D721Med (cell line): ENCODE data around the gene STOM.

Source experiments
- DNase-seq: peaks from one replicate; pipeline ENCODE4 v3.0.0; 2011; ENCODE audit warnings: low spot score; ENCODE audit not compliant: insufficient read length
- FAIRE-seq: peaks from 2 replicates; lab custom pipeline; 2011; peaks lifted over from hg19 to GRCh38; lab: Jason Lieb, UNC
- TF ChIP-seq, protein P1 (sequence below): IDR thresholded peaks from 2 replicates; pipeline ENCODE4 v1.5.1; 2012; ENCODE audit warnings: mild to moderate bottlenecking, control low read depth; ENCODE audit not compliant: insufficient read depth; ENCODE audit errors: missing control alignments

Gene STOM, protein sequence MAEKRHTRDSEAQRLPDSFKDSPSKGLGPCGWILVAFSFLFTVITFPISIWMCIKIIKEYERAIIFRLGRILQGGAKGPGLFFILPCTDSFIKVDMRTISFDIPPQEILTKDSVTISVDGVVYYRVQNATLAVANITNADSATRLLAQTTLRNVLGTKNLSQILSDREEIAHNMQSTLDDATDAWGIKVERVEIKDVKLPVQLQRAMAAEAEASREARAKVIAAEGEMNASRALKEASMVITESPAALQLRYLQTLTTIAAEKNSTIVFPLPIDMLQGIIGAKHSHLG

DNA sequence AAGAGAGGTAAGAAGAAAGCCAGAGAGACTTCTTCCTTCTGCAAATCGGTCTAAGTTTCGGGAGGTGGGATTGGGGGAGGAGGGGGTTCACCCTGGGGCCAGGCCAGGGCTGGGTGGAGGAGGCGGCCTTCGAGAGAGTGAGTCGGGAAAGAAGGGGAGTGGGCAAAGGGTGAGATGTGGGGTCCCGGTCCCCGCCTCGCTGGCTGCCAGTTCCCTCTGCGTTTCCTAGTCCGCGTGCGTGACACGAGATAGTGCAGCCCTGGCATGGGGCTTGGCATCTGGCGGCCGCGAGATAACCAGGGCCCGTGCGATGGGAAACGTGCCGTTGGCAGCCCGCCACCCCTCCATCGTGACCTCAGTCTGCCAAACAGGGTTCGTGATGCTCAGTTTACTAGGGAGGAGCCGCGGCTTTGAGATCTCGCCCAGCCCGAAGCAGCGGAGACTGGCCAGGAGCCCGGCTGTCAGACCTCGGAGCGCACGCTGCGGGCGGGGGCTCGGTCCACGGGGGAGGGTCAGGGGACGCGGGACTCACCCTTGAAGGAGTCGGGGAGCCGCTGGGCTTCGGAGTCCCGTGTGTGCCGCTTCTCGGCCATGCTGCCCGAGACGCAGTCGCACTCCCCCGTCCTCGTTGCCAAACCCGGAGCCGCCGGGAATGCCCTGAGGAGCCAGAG lies at the start of gene STOM:
STOM (minus strand) TSS at position 656 of the 671 bp plus-strand sequence; CDS start at position 593, 63 bp downstream.
- TF ChIP-seq, protein P1, sequence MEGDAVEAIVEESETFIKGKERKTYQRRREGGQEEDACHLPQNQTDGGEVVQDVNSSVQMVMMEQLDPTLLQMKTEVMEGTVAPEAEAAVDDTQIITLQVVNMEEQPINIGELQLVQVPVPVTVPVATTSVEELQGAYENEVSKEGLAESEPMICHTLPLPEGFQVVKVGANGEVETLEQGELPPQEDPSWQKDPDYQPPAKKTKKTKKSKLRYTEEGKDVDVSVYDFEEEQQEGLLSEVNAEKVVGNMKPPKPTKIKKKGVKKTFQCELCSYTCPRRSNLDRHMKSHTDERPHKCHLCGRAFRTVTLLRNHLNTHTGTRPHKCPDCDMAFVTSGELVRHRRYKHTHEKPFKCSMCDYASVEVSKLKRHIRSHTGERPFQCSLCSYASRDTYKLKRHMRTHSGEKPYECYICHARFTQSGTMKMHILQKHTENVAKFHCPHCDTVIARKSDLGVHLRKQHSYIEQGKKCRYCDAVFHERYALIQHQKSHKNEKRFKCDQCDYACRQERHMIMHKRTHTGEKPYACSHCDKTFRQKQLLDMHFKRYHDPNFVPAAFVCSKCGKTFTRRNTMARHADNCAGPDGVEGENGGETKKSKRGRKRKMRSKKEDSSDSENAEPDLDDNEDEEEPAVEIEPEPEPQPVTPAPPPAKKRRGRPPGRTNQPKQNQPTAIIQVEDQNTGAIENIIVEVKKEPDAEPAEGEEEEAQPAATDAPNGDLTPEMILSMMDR: no peak
- DNase-seq (no peak), FAIRE-seq (no peak)

DNA sequence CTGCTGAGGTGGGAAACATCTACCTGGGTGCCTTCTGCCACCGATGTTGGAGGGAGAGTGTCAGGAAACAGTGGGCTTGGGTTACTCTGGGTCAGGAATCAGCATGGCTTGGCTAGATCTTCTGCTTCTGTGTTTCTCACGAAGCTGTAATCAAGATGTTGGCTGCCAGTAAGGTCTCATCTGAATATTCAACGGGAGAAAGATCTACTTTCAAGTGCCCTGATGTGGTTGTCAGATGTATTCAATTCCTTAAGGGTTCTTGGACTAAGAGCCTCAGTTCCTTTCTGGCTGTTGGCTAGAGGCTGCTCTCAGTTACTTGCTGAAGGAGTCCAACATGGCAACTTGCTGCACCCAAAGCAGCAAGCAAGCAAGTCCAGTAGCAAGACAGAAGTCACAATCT lies 41.9 kb upstream of the STOM start:
- DNase-seq: no peak
- TF ChIP-seq, protein P1: no peak
- FAIRE-seq: no peak

DNA sequence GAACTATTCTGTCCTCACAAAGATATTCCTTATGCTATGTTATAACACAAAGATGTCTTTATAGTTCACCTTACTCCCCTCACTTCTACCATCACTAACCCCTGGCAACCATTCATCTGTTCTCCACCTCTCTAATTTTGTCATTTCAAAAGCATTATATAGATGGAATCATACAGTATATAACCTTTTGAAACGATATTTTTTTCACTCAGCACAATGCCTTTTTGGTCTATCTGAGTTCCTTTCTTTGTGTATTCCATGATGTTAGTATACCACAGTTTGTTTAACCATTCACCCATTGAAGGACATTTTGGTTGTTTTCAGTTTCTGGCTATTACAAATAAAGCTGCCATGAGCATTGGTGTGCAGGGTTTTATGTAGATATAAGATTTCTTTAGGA lies 35.8 kb upstream of the STOM start:
- TF ChIP-seq, protein P1: no peak
- FAIRE-seq: no peak
- no peak for DNase-seq

DNA sequence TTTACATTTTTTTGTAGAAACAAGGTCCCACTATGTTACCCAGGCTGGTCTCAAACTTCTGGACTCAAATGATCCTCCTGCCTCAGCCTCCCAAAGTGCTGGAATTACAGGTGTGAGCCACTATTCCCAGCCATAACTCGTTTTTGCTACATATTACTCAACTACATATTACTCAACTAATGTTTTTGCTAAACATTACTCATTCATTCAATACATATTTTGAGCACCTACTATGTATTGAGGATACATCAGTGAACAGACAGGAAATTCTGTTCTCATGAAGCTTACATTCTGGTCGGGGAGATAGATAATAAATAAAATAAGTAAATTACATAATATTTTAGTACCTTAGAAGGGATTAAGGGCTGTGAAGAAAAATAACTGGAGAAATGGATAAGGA lies 34.9 kb upstream of the STOM start:
- TF ChIP-seq, protein P1: no peak
- FAIRE-seq (no peak), DNase-seq (no peak)

DNA sequence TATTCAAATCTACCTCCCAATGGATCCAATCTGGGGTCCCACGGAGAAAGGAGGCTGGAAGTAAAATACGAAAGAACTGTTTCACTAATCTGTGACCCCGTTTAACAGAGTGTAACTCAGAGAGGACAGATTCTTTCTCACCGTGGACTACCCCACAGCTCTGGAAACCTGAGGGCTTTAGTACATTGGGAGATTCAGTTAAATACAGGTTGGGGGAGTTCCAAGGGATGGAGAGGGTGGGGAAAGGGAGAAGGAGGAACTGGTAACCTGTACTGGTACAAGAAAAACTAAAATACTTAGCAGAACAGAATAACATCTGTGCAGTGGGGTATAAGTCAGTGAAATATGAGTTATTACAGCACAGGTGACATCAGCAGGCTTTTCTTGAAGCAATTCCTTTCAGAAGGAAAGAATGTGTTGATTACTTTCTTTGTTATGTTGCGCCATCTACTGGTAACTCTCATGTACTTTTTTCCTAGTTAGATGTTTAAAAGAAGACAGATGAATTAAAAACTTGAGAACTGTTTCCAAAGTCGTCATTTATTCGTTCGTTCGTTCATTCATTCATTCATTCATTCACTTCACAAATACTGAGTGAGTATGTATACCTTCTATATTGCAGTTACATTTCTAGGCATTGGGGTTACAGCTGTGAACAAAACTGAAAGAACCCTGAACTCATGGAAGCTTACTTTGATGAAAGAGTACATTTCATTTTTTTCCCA lies 30.0 kb upstream of the STOM start:
- TF ChIP-seq, protein P1: peak; percentile 71
- no peak for DNase-seq
- peak; percentile 97 for FAIRE-seq

DNA sequence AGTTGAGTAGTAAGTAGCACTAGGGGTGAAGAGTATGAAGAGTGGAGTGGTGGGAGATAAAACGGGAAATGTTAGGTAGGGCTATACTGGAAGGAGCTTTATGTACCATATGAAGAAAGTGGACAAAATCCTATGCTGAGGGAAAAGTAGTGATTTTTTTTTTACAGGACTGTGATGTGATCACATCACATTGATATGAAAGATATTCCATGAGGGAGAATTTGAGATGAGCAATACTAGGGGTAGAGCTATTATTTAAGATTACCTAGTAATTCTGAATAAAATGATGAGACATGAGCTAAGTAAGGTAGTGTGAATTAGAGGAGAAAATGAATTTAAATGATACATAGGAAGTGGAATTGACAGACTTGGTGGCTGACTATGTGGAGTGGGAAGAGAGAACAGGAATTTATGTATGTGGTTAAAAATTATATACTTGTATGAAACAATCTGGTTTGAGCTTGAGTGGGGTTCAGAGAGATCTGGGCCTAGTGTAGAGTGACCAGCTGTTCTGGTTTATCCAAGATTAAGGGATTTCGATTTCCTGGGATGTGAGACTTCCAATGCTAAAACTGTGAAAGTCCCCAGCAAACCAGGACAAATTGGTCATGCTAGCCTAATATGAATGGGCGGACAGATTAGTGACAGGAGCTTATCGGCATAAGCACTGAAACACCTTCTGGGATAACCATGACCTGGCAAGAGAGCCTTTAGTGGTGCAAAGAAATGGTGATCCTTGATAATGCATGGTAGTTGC lies 29.3 kb upstream of the STOM start:
- FAIRE-seq: peak; percentile 41
- DNase-seq: no peak
- TF ChIP-seq, protein P1: no peak
